ENCODE measurements around the gene EXD2. TPM values are rescaled to one million over a fixed set of nuclear protein-coding genes. Genes with fewer than 3 reads are reported as not detected.
A peak's percentile ranks its signal among the peaks of the same experiment; 100 is the strongest.

Gene EXD2
- polyA plus RNA-seq, 2 of the 4 experiments (the other 2 are of a cell fraction), result 13.9 to 22.1 TPM

- no peak for TF ChIP-seq RFX5 (IDR thresholded peaks at IDR 0.05)
- no peak for TF ChIP-seq CHD2 (IDR thresholded peaks at IDR 0.05; ENCODE audit: low read length, partially characterized antibody)
- no peak for TF ChIP-seq EHMT2 (IDR thresholded peaks at IDR 0.05; ENCODE audit: low read depth)
These were observed 90.3 kb downstream of the EXD2 start (continued) for GRCh38 chr14:69281450-69282169.

GRCh38 chr14:69282448-69282847 lies 91.2 kb downstream of the EXD2 start:
- Histone ChIP-seq H3K4me1 (no peaks in the 10 kb centered on the region), H3K4me3 (no peak overlapping the region), H3K27ac (no peak overlapping the region), H3K4me2 (no peak overlapping the region), H3K9me3 (no peaks in the 10 kb centered on the region)
- TF ChIP-seq HOXB5 (CRISPR knock-in tag; IDR thresholded peaks at IDR 0.05) (no peak), ZC3H11A (IDR thresholded peaks at IDR 0.05) (peak; percentile 46)
- ATAC-seq, result no peak
- POLR2A ChIA-PET, result no interaction called here
- FAIRE-seq, result no peak
- CTCF ChIA-PET, result interaction anchor here (1.3 to 3.7 kb wide), 2 partner anchors 16 to 22 kb away, joined by 3 to 15 read pairs; partner anchors contain the start of gene GALNT16
- WGBS (ENCODE audit: missing lambda C conversion rate), result 87% methylated on average over 6 of the region's 6 CpGs
- DNase-seq (ENCODE audit: low read depth in 1 of 2, low spot score in 1 of 2), result no peak

- H3K27ac ChIP-seq, result no peak overlapping the region
- FAIRE-seq (no peak), DNase-seq (ENCODE audit: low read depth in 1 of 2, low spot score in 1 of 2) (no peak), ATAC-seq (no peak)
- H3K4me3 ChIP-seq, result no peak overlapping the region
- 60% methylated on average over 7 of the region's 9 CpGs for WGBS (ENCODE audit: missing lambda C conversion rate)
- POLR2A ChIA-PET, result no interaction called here
- H3K9me3 ChIP-seq, result no peaks in the 10 kb centered on the region
- H3K4me1 ChIP-seq, result peaks cover 7% of the 10 kb centered on the region; the same call in 2 of the 3 replicates
- TF ChIP-seq EHMT2 (IDR thresholded peaks at IDR 0.05; ENCODE audit: low read depth) (no peak), CBX2 (IDR thresholded peaks at IDR 0.05; ENCODE audit: borderline replicate concordance, low read depth) (no peak), RCOR1 (IDR thresholded peaks at IDR 0.05; ENCODE audit: low read depth, low read length) (no peak), EHF (CRISPR knock-in tag; IDR thresholded peaks at IDR 0.05) (no peak), ZFP36 (IDR thresholded peaks at IDR 0.05; ENCODE audit: borderline replicate concordance, partially characterized antibody) (no peak), JUN (IDR thresholded peaks at IDR 0.05) (no peak), BCL3 (IDR thresholded peaks at IDR 0.05) (no peak)
- TF ChIP-seq, protein P1, sequence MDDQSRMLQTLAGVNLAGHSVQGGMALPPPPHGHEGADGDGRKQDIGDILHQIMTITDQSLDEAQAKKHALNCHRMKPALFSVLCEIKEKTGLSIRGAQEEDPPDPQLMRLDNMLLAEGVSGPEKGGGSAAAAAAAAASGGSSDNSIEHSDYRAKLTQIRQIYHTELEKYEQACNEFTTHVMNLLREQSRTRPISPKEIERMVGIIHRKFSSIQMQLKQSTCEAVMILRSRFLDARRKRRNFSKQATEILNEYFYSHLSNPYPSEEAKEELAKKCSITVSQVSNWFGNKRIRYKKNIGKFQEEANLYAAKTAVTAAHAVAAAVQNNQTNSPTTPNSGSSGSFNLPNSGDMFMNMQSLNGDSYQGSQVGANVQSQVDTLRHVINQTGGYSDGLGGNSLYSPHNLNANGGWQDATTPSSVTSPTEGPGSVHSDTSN (IDR thresholded peaks at IDR 0.05), result no peak
- TF ChIP-seq, protein P2, sequence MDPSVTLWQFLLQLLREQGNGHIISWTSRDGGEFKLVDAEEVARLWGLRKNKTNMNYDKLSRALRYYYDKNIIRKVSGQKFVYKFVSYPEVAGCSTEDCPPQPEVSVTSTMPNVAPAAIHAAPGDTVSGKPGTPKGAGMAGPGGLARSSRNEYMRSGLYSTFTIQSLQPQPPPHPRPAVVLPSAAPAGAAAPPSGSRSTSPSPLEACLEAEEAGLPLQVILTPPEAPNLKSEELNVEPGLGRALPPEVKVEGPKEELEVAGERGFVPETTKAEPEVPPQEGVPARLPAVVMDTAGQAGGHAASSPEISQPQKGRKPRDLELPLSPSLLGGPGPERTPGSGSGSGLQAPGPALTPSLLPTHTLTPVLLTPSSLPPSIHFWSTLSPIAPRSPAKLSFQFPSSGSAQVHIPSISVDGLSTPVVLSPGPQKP (IDR thresholded peaks at IDR 0.05; ENCODE audit: low read depth, low read length), result no peak
- CTCF ChIA-PET, result interaction anchor here (1.2 to 3.7 kb wide), 4 partner anchors 11 to 41 kb away, joined by 3 to 15 read pairs (median 4); partner anchors contain the start of gene GALNT16
- no peak overlapping the region for H3K4me2 ChIP-seq
These were observed 92.9 kb downstream of the EXD2 start for GRCh38 chr14:69284170-69284569.

DNA sequence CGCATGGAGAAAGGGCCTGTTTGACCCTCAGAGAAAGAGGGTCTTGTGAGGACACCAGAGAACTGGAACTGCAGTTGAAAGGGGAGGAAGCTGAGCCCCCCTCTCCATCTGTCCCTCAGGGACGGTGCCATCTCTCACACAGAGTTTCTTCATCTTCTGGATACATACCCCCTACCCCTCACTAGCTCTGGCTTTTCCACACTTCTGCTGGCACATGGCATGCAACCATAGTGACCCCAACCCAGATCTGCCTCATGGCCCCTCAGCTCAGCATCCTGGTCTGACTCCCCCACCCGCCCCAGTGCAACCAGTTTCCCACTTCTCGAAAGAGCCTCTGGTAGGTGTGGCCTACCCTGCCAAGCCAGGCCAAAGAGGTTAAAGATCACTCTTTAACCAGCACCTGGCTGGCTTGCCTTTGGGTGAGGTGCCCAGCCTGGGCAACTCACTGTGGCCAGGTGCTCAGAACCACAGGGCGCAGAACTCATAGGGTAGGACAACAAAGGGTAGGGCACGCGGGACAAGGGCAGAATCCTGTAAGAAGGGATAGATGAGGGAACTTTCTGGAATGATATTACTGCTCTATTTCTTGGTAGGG lies 94.5 kb downstream of the EXD2 start:
- TF ChIP-seq HES2 (IDR thresholded peaks at IDR 0.05), result no peak
- TF ChIP-seq NPAS2 (CRISPR knock-in tag; IDR thresholded peaks at IDR 0.05; ENCODE audit: borderline replicate concordance), result no peak

More for the DNA sequence above, 94.5 kb downstream of the EXD2 start:
- no peak overlapping the region for H3K27ac ChIP-seq
- no peak for FAIRE-seq
- no peak for ATAC-seq
- H3K9me3 ChIP-seq, result no peaks in the 10 kb centered on the region
- WGBS (ENCODE audit: missing lambda C conversion rate), result 71% methylated on average over 7 of the region's 7 CpGs
- CTCF ChIA-PET, result interaction anchor here (0.9 to 1.6 kb wide), 4 partner anchors 10 to 189 kb away, joined by 3 to 6 read pairs (median 3); no protein-coding TSS in a partner anchor
- H3K4me2 ChIP-seq, result no peak overlapping the region
- peaks cover 7% of the 10 kb centered on the region; the same call in 2 of the 3 replicates for H3K4me1 ChIP-seq
- DNase-seq (ENCODE audit: low read depth in 1 of 2, low spot score in 1 of 2), result no peak
- H3K4me3 ChIP-seq, result no peak overlapping the region
- POLR2A ChIA-PET, result no interaction called here
